Endothelial cell of umbilical vein (primary cell): ENCODE data around the gene CERS5. TPM values are rescaled to one million over a fixed set of nuclear protein-coding genes. Genes with fewer than 3 reads are reported as not detected.

Experiments
- BruUV-seq: library from RNA; stranded (reverse); fragments of 400-500 nt; replicated peaks from 2 replicates; lab custom pipeline; 2021; lab: Mats Ljungman, UMichigan
- CTCF ChIA-PET: fragments of 300-600, 350-600 bp; sonication (Branson Sonifier 250); formaldehyde crosslinking; loops from one replicate; lab custom pipeline; 2021; ENCODE audit warnings: antibody characterized with exemption, inconsistent platforms; lab: Charles Lee
- POLR2A ChIA-PET: fragments of 300-600, 350-600 bp; sonication (Branson Sonifier 250); formaldehyde crosslinking; loops from one replicate; lab custom pipeline; 2021; ENCODE audit warnings: antibody characterized with exemption, inconsistent platforms; lab: Charles Lee
- DNase-seq: peaks from one replicate; pipeline ENCODE4 v3.0.0-alpha.2; 2011; ENCODE audit warnings: low read depth, low spot score
- FAIRE-seq: peaks from 2 replicates; lab custom pipeline; 2011; peaks lifted over from hg19 to GRCh38; lab: Jason Lieb, UNC
- H2AFZ ChIP-seq: 2 replicates; pipeline ENCODE4 v1.6.0; 2012; ENCODE audit warnings: low read depth, low read length, control low read depth, inconsistent platforms
- H3K27ac ChIP-seq: 2 replicates; pipeline ENCODE4 v1.5.1; 2011; ENCODE audit warnings: low read depth, mild to moderate bottlenecking, control low read depth, low read length, moderate library complexity; ENCODE audit not compliant: insufficient read depth
- H3K27me3 ChIP-seq, 2 experiments: 2 replicates each; pipeline versions ENCODE4 v1.6.0 to v1.6.1; 2011; ENCODE audit warnings: low read length in 2 of 2, mixed read lengths in 1 of 2; ENCODE audit not compliant: control insufficient read depth in 2 of 2, insufficient read depth in 2 of 2
- H3K36me3 ChIP-seq, 2 experiments: 2 replicates in 1 of 2; 3 replicates in 1 of 2; pipeline ENCODE4 v1.5.1; 2011; ENCODE audit warnings: low read length in 2 of 2, mild to moderate bottlenecking in 1 of 2, moderate library complexity in 1 of 2; ENCODE audit not compliant: control insufficient read depth in 2 of 2, insufficient read depth in 2 of 2; ENCODE audit errors: extremely low read depth in 1 of 2
- H3K4me1 ChIP-seq: 3 replicates; pipeline ENCODE4 v1.5.1; 2011; ENCODE audit warnings: mild to moderate bottlenecking, low read length; ENCODE audit not compliant: control insufficient read depth, insufficient read depth; ENCODE audit errors: extremely low read depth
- H3K4me2 ChIP-seq: 2 replicates; pipeline ENCODE4 v1.6.1; 2011; ENCODE audit warnings: low read length, control low read depth, mixed read lengths; ENCODE audit not compliant: insufficient read depth
- H3K4me3 ChIP-seq, 3 experiments: fragments of 200-600 bp in 1 of 3; sonication (generic), shearing (Covaris generic) in 1 of 3; replicated peaks in 1 of 3; 2 replicates each; pipeline ENCODE4 v1.5.1; 2011 to 2016; ENCODE audit warnings: control low read depth in 3 of 3, low read length in 3 of 3, mild to moderate bottlenecking in 2 of 3, inconsistent platforms in 1 of 3, low read depth in 1 of 3, moderate library complexity in 1 of 3; ENCODE audit not compliant: insufficient read depth in 1 of 3
- H3K79me2 ChIP-seq: 2 replicates; pipeline ENCODE4 v1.6.0; 2012; ENCODE audit warnings: low read length, inconsistent platforms; ENCODE audit not compliant: control insufficient read depth, insufficient read depth
- H3K9ac ChIP-seq: replicated peaks from 2 replicates; pipeline ENCODE3; 2011; ENCODE audit warnings: low read length, control low read depth; ENCODE audit not compliant: insufficient read depth; ENCODE audit errors: extremely low read depth
- H3K9me1 ChIP-seq: replicated peaks from 3 replicates; pipeline ENCODE4 v1.6.0; 2011; ENCODE audit warnings: mild to moderate bottlenecking, low read length; ENCODE audit not compliant: control insufficient read depth, insufficient read depth; ENCODE audit errors: extremely low read depth
- H3K9me3 ChIP-seq: replicated peaks from 2 replicates; pipeline ENCODE4 v1.5.1; 2012; ENCODE audit warnings: low read length, inconsistent platforms; ENCODE audit not compliant: control insufficient read depth, insufficient read depth
- H4K20me1 ChIP-seq: replicated peaks from 2 replicates; pipeline ENCODE3; 2011; ENCODE audit warnings: mild to moderate bottlenecking, low read length; ENCODE audit not compliant: control insufficient read depth, insufficient read depth; ENCODE audit errors: extremely low read depth
- CTCF ChIP-seq, 2 donors: IDR thresholded peaks; 1 replicate in 1 of 2; 2 replicates in 1 of 2; pipeline ENCODE4 v1.5.1; 2011; ENCODE audit warnings: low read length in 2 of 2, mild to moderate bottlenecking in 2 of 2, moderate library complexity in 2 of 2, control low read depth in 1 of 2, inconsistent platforms in 1 of 2, low read depth in 1 of 2; ENCODE audit not compliant: insufficient read depth in 1 of 2; ENCODE audit errors: extremely low read depth in 1 of 2
- EZH2 ChIP-seq: IDR thresholded peaks from 2 replicates; pipeline ENCODE4 v1.6.1; 2012; ENCODE audit warnings: borderline replicate concordance, low read depth, mild to moderate bottlenecking, moderate library complexity, low read length, inconsistent platforms; ENCODE audit not compliant: severe bottlenecking
- FOS ChIP-seq: IDR thresholded peaks from 2 replicates; pipeline ENCODE4 v1.6.1; 2011; ENCODE audit warnings: mild to moderate bottlenecking, low read length, moderate library complexity, borderline replicate concordance; ENCODE audit not compliant: insufficient read depth
- GATA2 ChIP-seq: IDR thresholded peaks from 2 replicates; pipeline ENCODE4 v1.7.0; 2011; ENCODE audit warnings: low read depth, mild to moderate bottlenecking, moderate library complexity, mixed read lengths, low read length; ENCODE audit not compliant: insufficient read length, insufficient read depth
- JUN ChIP-seq: IDR thresholded peaks from 2 replicates; pipeline ENCODE4 v1.6.1; 2011; ENCODE audit warnings: borderline replicate concordance, low read depth; ENCODE audit not compliant: insufficient read length, insufficient read depth
- MAX ChIP-seq: IDR thresholded peaks from 2 replicates; pipeline ENCODE4 v1.6.1; 2011; ENCODE audit not compliant: insufficient read depth, insufficient read length
- MYC ChIP-seq: IDR thresholded peaks from one replicate; pipeline ENCODE4 v1.6.1; 2011; ENCODE audit warnings: mild to moderate bottlenecking, low read depth, low read length
- POLR2A ChIP-seq: IDR thresholded peaks from 2 replicates; pipeline ENCODE4 v1.6.1; 2012; ENCODE audit warnings: low read depth, mild to moderate bottlenecking, control low read depth, low read length
- POLR2AphosphoS5 ChIP-seq: IDR thresholded peaks from 2 replicates; pipeline ENCODE4 v1.6.1; 2012; ENCODE audit warnings: low read depth, mild to moderate bottlenecking, control low read depth, low read length, moderate library complexity; ENCODE audit not compliant: insufficient read depth
- dilution Hi-C: fragments of 300-500 bp; cut with MboI; formaldehyde crosslinking; loops from one replicate; pipeline ENCODE4 v1.15.0; 2019; ENCODE audit warnings: low sequenced_read_pairs; ENCODE audit not compliant: extremely low pct_ligation_motif_present
- intact Hi-C: fragments of 100-400 bp; cut with micrococcal nuclease; formaldehyde crosslinking; loops from one replicate; pipeline ENCODE4 v1.10.0; 2022
- polyA plus RNA-seq, 4 experiments: library from polyadenylated mRNA; depleted of rRNA in 3 of 4; stranded (reverse) in 3 of 4; unstranded in 1 of 4; fragments of >200 nt; gene quantifications; 2 replicates each; pipeline versions ENCODE4 v1.2.1 to v1.2.3, GENCODE V29; 2011 to 2012; ENCODE audit warnings: missing spikeins in 1 of 4
- total RNA-seq: library from RNA; stranded (reverse); gene quantifications from 2 replicates; pipeline ENCODE4 v1.2.3, GENCODE V29; 2021

Gene CERS5
- total and polyA plus RNA-seq, 2 donors (not counting 3 experiments of a cell fraction or from before 2014, with no cell fraction given), result 60.4 to 108 TPM

GRCh38 chr12:50081096-50081808 lies 85.9 kb downstream of the CERS5 start:
- Histone ChIP-seq H3K9me1 (no peaks in the 10 kb centered on the region), H3K9ac (no peak overlapping the region), H2AFZ (no peak overlapping the region), H3K4me3 (no peak overlapping the region), H3K4me2 (no peak overlapping the region), H3K36me3 (no peaks in the 10 kb centered on the region), H3K27ac (no peak overlapping the region), H3K4me1 (peaks cover 9% of the 10 kb centered on the region), H3K9me3 (no peaks in the 10 kb centered on the region), H3K79me2 (peaks cover 8% of the 10 kb centered on the region), H3K27me3 (no peaks in the 10 kb centered on the region), H4K20me1 (no peaks in the 10 kb centered on the region)
- no TSS peak for BruUV-seq
- TF ChIP-seq POLR2AphosphoS5 (no peak), EZH2 (no peak), GATA2 (no peak), MAX (no peak), POLR2A (no peak), MYC (no peak), CTCF (IDR thresholded peaks at IDR 0.05; ENCODE audit: extremely low read depth in 1 of 2, insufficient read depth in 1 of 2, low read depth in 1 of 2, low read length in 2 of 2) (no peak), FOS (no peak), JUN (no peak)
- DNase-seq, result no peak
- intact Hi-C loops (no loop called here), dilution Hi-C loops (no loop called here)
- POLR2A ChIA-PET, result no interaction called here
- no peak for FAIRE-seq
- CTCF ChIA-PET, result no interaction called here
